A549 (cell line): ENCODE results near the gene OPRM1.

Source experiments
- EP300 ChIP-seq, 2 experiments: fragments of >200 bp; sonication (Bioruptor Twin); formaldehyde crosslinking; IDR thresholded peaks; 2 replicates in 1 of 2; 3 replicates in 1 of 2; pipeline ENCODE4 v1.6.1; 2016 to 2017
- FOSL2 ChIP-seq, 2 experiments: fragments of 450-650 bp in 1 of 2; fragments of >200 bp in 1 of 2; sonication (Bioruptor Twin) in 1 of 2; formaldehyde crosslinking; IDR thresholded peaks; 2 replicates each; pipeline versions ENCODE4 v1.5.0 to v1.6.1; 2016 to 2020; ENCODE audit warnings: mild to moderate bottlenecking in 1 of 2, moderate library complexity in 1 of 2
- POLR2A ChIP-seq: IDR thresholded peaks from 2 replicates; pipeline ENCODE4 v1.6.1; 2012; ENCODE audit warnings: mild to moderate bottlenecking, low read length
- RAD21 ChIP-seq, 2 experiments: fragments of >200 bp in 1 of 2; sonication (Bioruptor Twin) in 1 of 2; formaldehyde crosslinking in 1 of 2; IDR thresholded peaks in 1 of 2; conservative IDR thresholded peaks in 1 of 2; 2 replicates in 1 of 2; 3 replicates in 1 of 2; pipeline ENCODE4 v1.6.1; 2012 to 2018; ENCODE audit warnings: inconsistent platforms in 1 of 2
- TF ChIP-seq, protein P1 (sequence below): fragments of >200 bp; sonication (Bioruptor Twin); formaldehyde crosslinking; IDR thresholded peaks from 3 replicates; pipeline ENCODE4 v1.5.1; 2016

- TF ChIP-seq POLR2A: no peak
- TF ChIP-seq, protein P1, sequence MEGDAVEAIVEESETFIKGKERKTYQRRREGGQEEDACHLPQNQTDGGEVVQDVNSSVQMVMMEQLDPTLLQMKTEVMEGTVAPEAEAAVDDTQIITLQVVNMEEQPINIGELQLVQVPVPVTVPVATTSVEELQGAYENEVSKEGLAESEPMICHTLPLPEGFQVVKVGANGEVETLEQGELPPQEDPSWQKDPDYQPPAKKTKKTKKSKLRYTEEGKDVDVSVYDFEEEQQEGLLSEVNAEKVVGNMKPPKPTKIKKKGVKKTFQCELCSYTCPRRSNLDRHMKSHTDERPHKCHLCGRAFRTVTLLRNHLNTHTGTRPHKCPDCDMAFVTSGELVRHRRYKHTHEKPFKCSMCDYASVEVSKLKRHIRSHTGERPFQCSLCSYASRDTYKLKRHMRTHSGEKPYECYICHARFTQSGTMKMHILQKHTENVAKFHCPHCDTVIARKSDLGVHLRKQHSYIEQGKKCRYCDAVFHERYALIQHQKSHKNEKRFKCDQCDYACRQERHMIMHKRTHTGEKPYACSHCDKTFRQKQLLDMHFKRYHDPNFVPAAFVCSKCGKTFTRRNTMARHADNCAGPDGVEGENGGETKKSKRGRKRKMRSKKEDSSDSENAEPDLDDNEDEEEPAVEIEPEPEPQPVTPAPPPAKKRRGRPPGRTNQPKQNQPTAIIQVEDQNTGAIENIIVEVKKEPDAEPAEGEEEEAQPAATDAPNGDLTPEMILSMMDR: no peak
- TF ChIP-seq EP300 (IDR thresholded peaks at IDR 0.05): no peak
- TF ChIP-seq RAD21 (conservative IDR thresholded peaks at IDR 0.05 in 1 of 2, IDR thresholded peaks at IDR 0.05 in 1 of 2): no peak
- no peak for TF ChIP-seq FOSL2 (IDR thresholded peaks at IDR 0.05)
- no peak for TF ChIP-seq FOSL2 (CRISPR knock-in tag; IDR thresholded peaks at IDR 0.05)
Measured at GRCh38 chr6:154112181-154112809, 73.3 kb downstream of the OPRM1 start.
